ENCODE data around the gene VPS9D1. TPM values are rescaled to one million over a fixed set of nuclear protein-coding genes. Genes with fewer than 3 reads are reported as not detected.

The VPS9D1 gene
- total and polyA plus RNA-seq, 2 experiments from 2014 or later: 2.1 to 2.2 TPM

DNA sequence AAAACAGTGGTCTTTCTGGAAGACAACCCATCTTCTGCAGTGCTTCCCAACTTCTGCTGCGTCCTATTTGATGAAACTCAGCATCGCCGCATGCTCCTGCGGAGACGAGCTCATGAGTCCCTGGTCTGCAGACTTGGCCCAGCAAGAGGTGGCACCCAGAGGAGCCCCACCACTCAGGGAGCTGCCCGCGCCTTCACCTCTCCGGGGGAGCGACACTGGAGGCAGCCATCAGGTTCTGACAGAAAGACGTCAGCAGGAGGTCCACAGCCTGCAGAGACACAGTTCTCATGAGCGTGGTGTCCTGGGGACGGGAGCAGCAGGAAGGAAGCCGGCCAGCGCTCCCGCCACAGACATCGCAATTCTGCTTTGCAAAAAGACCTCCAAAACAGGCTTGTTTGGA lies 49.7 kb upstream of the VPS9D1 start (continued):
- no peak for TF ChIP-seq ETS1 (IDR thresholded peaks at IDR 0.05)
- no peak for TF ChIP-seq STAT1 (IDR thresholded peaks at IDR 0.05; ENCODE audit: unreplicated experiment)
- no peak for TF ChIP-seq ZNF331 (CRISPR knock-in tag; IDR thresholded peaks at IDR 0.05; ENCODE audit: low read depth)

- ATAC-seq (no peak), DNase-seq (ENCODE audit: low spot score) (no peak)
- H3F3A ChIP-seq (replicated peaks; ENCODE audit: low read depth): 0 out of 2 replicates have a peak, but pooled peaks cover 3% of the 10 kb centered on the region
- H3K4me2 ChIP-seq: no peak overlapping the region
- no peak overlapping the region for H3K4me3 ChIP-seq
- H3K36me3 ChIP-seq (ENCODE audit: insufficient read depth): peaks cover 41% of the 10 kb centered on the region
- H4K20me1 ChIP-seq (replicated peaks; ENCODE audit: insufficient read depth): peaks cover 14% of the 10 kb centered on the region; the same call in 1 of the 2 replicates
- H3K79me2 ChIP-seq (replicated peaks; ENCODE audit: insufficient read depth): no peaks in the 10 kb centered on the region
- peaks cover 79% of the 10 kb centered on the region for H3K36me3 Mint-ChIP-seq (ENCODE audit: low read depth)
- H3K9me3 Mint-ChIP-seq: no peaks in the 10 kb centered on the region
- peaks cover 10% of the 10 kb centered on the region for H3K27me3 Mint-ChIP-seq (ENCODE audit: insufficient read depth, low read depth, poor library complexity)
- no peaks in the 10 kb centered on the region for H3K4me1 Mint-ChIP-seq
- H3K9me2 ChIP-seq (ENCODE audit: insufficient read depth): no peaks in the 10 kb centered on the region
- H3K27ac Mint-ChIP-seq: no peak overlapping the region
- H3K4me1 ChIP-seq (ENCODE audit: insufficient read depth): no peaks in the 10 kb centered on the region
- H2AFZ ChIP-seq: no peak overlapping the region
- H3K27me3 ChIP-seq (ENCODE audit: insufficient read depth): no peaks in the 10 kb centered on the region
- H3K27ac ChIP-seq (ENCODE audit: low read depth): no peak overlapping the region
- no peak overlapping the region for H3K4me3 Mint-ChIP-seq
- TF ChIP-seq CREB1 (CRISPR knock-in tag; IDR thresholded peaks at IDR 0.05; ENCODE audit: low read depth) (no peak), REST (IDR thresholded peaks at IDR 0.05; ENCODE audit: unreplicated experiment) (no peak), EZH2phosphoT487 (IDR thresholded peaks at IDR 0.05; ENCODE audit: unreplicated experiment) (no peak), CTCF (conservative IDR thresholded peaks at IDR 0.05; ENCODE audit: low read depth in 2 of 2) (no peak), STAT1 (IDR thresholded peaks at IDR 0.05; ENCODE audit: unreplicated experiment) (no peak), ZNF331 (CRISPR knock-in tag; IDR thresholded peaks at IDR 0.05; ENCODE audit: low read depth) (no peak), ETS1 (IDR thresholded peaks at IDR 0.05) (no peak), JUNB (IDR thresholded peaks at IDR 0.05; ENCODE audit: unreplicated experiment) (no peak), NANOG (IDR thresholded peaks at IDR 0.05; ENCODE audit: borderline replicate concordance) (no peak), ZNF114 (CRISPR knock-in tag; IDR thresholded peaks at IDR 0.05) (no peak), EZH2 (IDR thresholded peaks at IDR 0.05; ENCODE audit: low read depth, unreplicated experiment) (no peak), POLR2AphosphoS5 (IDR thresholded peaks at IDR 0.05; ENCODE audit: low read depth) (no peak)
Observed at GRCh38 chr16:89765292-89765830, 44.7 kb upstream of the VPS9D1 start.

Measured in GM23338 (cell line).